Anterior cingulate cortex (tissue), 58 donors: Measurements from ENCODE around the gene LACRT.
A peak's percentile ranks its signal among the peaks of the same experiment; 100 is the strongest.

Experiments used
- DNase-seq, 58 donors: peaks; one replicate each; lab custom pipeline; 2025; lab: John Stamatoyannopoulos, UW

Gene LACRT

DNA sequence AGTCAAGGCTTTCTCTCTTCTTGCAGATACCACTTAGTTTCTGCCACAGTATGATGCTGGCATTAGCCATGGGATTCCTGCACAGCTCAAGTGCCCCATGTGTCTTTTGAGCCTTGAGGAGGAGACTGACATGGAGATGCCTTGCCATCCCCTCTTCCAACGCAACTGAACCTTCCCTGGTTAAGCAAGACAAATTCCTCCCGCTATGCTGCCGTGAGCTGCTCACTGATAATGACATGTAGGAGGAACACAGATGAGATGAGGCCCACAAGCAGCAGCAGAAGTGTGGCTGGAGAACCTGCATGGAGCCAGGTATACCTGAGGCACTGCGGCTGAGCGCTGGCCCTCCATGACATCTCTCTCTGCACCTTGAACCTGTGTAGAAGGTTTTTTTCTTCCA is 30.8 kb downstream of the LACRT start:
- no peak for DNase-seq

DNA sequence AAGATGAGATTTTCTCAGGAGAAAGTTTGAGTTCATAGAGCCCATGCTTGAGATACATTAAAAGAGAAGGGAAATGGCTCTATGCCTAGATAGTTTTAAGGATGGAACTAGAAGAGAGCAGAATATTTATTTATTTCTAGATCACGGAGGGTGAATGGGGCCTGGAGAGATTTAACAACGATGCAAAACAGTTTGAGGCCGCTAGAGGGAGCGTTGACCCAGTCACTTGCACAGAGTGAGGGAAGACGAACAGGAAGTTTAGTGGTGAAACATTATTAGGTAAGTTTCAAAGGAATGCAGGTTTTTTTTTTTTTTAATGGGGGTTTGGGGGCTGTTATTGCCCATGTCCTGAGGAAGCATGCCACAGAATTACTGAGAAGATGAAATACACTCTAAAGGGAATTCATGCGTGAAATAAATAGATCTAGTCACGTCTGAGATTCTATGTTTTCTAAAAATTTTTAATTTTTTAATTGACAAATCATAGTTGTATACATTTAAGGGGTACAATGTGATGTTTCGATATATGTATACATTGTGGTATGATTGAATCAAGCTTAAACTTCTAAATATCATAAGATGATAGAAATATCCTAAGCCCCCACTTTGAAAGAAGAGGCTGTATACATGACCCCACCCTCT is 31.4 kb downstream of the LACRT start:
- DNase-seq, result peak in 27 of 58 donors; percentile 6 to 65 (median 23)

DNA sequence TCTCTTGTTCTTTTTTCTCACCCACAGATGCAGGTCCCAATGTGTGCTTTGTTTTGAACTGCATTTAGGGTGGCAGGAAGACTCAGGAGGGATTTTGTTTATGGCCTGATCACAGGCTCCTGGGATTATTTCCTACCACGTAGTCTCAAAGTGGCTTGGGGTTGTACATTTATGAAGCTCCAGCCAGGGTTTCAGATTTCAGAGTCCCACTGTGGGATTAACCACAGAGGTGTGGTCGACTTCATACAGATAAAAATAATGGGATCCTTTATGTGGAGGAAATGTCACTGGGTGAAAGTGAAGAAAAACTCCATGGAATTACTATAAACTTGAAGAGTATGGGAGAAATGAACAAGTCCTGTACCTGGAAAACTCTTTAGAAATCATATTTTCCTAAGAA is 32.0 kb downstream of the LACRT start:
- no peak for DNase-seq

DNA sequence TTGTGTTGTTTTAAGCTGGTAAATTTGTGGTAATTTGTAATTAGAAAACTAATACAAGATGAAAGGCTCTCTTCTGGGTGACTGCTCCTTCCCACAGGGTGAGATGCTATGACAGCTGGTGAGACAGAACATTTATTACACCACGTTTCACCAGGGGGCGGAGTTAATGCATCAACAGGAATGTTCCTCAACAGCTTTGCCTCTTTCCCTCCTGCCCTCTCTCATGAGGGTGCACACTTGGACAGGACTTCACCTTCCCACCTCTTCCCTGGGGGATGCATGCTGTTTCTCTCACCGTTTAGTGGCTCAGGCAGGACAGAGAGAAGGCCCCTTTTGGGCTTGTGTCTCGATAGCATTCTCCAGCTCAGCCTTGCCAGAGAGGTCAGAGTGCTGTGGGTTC is 32.9 kb downstream of the LACRT start:
- DNase-seq, result no peak

DNA sequence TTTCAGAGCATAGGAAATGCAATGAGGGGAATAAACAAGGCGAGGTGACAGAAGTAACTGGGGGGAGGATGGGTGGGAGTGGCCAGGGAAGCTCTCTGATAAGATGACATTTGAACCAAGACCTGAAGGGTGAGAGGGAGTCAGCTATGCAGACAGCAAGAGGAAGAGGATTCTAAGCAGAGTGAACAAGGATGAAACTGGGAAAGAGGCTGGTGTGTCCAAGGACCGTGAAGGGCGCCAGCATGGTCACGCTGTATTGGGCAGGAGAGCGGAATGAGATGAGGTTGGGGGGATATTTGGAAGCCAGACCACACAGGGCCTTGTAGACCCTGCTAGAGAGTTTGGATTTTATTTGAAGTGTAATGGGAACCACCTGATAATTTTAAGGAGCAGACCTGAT is 35.7 kb downstream of the LACRT start:
- DNase-seq, result no peak

DNA sequence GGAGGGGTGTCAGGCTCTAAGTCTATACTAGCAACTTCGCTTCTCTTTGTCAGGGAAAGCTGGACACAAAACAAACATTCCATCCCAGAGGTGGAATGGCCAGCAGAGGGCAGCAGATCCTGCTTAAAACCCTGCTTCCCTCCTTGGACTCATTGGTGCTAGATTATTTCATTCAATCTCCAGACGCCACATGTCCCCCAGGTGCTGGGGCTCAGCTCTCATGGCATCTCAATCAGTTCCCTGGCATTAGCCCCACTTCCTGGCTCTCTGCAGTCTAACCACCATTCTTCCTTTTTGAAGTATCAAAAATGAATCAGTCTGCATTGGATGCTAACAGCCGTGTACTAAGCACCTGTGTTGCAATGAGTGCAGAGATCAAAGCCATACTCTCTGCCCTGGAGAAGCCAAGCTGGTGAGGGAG is 38.2 kb downstream of the LACRT start:
- peak in 35 of 58 donors; percentile 11 to 77 (median 33) for DNase-seq

DNA sequence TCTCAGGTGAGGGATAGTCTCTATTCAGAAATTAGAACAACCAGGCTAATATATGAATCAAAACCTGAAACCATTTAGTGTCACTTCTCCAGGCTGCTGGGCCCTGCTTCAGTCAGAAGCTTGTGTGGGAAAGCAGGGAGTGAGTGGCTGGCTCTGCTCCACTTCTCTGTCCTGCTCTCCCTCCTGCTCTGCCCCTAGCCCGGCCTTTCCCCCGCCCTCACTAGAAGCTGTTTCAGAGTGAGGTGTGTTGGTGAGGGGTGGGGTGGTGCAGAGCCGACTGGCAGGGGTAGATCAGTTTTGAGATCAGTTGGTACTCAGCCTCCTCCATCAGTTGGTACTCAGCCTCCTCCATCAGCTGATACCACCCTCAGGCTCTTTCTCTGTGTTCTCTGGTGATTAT is 39.2 kb downstream of the LACRT start:
- no peak for DNase-seq

DNA sequence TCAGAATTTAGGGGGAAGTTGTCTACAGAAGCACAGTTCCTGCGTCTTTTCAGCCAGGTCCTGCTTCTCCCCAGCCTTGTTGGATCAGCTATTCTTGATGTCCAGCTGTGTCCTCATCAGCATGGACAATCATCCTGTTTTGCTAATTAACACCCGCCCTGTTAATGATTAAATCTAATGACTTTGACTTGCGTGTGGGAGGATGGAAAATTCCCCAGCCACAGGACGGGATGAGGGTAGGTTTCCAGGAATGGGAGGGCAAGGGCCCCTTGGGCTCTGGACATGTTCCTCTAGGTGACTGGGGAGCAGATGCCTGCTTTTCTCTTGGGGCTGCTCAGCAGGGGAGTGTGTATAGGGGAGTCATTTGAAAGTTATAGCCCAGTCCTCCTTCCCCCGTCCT is 41.0 kb downstream of the LACRT start:
- DNase-seq, result no peak

DNA sequence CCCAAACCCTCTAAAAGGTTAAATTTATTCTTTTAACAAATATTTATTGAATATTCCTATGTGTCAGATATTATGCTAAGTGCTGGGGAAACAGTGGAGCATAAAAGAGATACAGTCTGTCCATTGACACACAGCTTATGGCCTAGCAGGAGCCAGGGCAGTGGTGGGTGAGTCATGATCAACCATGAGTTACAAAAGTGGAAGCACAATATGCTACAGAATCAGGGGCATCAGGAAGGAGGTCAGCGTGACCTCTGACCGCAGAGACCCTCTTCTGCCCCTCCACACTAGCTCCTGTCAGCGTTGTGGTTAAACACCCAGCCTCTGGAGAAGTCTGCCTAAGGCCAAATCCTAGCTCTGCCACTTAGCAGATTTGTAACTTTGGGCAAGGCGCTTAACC is 41.6 kb downstream of the LACRT start:
- no peak for DNase-seq

DNA sequence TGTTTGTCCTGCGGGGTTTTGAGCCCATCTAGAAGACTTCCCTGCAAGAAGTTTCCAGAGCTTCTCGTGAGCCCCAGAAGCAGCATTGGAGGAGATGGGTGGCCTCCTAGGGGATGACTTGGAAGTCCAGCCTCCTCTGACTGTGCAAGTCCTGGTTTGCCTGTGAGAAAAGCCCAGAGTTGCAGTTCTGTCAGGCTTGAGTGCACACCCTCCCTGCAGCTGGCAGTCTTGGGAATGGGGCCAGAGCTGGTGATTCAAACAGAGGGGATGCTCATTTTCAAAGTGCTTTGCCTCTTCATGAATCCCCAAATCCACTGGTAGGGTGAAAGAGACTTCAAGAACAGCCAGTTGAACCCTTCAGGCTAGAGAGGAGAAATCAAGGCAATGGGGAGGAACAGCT is 42.4 kb downstream of the LACRT start:
- peak in 4 of 58 donors; percentile 5 to 10 (median 8) for DNase-seq

DNA sequence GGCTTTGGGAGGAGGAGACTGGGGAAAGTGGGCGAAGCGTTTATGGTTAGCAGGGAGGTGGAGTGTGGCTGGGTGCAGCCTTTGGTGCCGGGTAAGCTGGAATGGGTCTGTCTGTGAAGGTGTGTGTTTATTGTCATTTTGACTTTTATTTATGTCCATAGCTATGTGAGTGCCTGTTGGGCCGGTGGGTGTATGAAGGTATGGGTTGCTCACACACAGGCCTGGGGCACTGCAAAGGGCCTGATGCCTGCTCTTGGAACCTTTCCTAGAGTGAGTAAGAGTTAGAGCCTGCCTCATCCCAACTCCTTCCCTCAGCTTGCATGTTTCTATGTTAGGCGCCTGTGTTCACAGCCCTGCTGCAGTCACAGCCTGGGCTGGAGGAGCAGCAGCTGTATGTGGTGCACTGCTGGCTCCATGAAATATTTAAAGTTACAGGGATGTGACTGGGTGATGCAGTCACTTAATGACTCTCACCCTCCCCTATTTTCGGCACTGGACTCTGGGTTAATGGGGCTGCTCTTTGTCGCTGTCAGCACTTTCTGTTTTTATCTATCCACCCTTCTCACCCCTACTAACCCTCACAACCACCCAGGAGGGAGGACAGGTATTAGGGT is 43.6 kb downstream of the LACRT start:
- DNase-seq, result peak in 5 of 58 donors; percentile 9 to 73 (median 27)

DNA sequence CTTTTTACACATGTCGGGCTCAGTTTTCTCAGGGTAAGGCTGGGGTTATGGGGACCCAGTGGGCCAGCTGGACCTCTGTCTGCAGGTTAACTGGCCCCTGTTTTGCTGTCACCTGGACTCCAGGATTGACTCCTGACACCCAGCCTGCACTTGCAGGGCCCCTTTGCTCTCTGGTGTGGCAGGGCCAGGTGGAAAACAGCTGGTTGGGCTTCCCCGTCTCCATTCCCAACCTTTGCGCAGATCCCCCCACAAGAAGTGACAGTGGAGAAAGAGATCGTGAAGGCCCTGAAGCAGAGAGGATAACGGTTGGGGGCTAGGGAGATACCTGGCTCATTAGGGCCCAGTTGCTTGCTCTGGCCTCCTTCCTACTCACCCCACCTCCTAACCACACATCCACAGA is 44.7 kb downstream of the LACRT start:
- DNase-seq, result no peak

DNA sequence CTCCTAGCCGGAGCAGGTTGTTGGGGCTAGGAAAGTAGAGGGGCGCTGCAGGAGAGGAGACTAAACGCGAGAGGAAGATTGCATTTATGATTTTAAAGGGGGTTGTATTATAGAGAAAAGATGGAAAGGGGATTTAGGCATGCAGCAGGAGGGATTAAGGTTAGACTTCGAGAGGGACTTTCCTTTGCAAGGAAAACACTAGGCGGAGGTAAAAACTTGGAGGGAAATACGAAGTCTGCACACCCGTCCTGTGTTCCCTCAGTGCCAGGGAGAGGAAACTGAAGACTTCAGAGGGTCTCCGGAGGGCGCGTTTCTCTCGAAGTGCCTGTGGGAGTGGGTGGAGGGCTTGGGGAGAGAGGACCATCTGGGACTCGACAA is 45.8 kb downstream of the LACRT start:
- no peak for DNase-seq

DNA sequence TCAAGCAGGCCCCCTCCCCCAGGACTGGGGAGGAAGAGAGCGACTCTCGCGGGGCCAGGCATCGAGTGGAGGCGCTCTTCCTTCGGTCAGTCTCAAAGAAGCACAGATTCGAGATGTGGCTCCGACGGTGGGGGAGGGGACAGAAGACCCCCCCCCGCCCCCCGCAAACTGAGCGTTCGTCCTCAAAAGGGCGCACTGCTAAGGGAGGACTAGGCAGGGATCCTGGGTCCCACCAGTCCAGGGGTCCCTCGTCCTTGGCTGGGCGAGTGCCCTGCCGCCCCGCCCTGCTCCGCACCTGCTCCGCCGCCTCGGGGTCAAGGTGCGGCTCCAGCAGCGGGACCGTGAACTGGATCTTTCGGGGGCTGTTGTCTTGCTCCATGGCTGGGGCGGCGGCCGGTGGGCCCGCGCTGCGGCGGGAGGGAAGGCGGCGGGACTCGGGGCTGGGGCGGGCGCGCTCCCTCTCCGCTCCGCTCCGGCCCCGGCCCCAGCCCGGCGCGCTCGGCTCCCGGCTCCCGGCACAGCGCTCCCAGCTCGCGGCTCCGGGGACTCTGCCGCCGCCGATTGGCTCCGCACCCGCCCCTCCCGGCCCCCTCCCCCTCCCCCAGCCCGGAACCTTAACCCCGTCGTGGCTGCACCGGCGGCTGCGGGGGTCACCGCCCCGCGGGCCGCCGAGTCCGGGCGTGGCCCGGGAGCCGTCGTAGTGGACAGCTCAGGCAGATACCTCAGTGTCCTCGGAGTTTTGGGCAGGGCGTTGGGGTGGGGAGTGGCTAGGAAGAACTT is 46.4 kb downstream of the LACRT start, which contains the start of gene PPP1R1A:
Gene PPP1R1A (minus strand): TSS at position 550 of the 780 bp plus-strand sequence. CDS start 171 bp downstream, at position 379.
- peak in 17 of 58 donors; percentile 4 to 55 (median 19) for DNase-seq

DNA sequence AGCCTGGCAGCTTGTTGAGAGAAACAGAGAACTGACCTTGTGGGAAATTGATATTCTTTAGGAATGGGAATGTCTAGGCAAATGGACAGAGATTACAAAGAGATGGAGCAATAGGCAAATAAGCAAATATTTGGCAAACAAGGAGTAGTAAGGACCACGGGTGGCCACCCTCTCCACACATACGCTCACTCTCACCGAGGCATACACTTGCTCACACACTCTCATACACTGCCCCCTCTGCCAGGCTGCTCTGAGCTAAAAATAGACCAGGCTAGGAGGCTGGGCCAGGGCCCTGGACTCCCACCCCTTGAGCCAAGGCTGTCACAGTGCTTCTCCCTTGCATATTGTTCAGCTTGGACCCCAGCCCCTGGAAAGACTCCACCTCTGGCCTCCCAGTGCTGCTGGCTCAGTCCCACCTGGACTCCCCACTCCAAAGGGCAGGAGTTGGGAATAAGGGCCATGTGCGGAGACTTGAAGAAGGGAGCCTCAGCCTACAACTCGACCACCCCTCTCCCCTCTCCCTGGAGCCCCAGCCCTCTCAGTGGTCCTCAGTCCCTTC is 47.3 kb downstream of the LACRT start:
- peak in 40 of 58 donors; percentile 8 to 77 (median 39) for DNase-seq

DNA sequence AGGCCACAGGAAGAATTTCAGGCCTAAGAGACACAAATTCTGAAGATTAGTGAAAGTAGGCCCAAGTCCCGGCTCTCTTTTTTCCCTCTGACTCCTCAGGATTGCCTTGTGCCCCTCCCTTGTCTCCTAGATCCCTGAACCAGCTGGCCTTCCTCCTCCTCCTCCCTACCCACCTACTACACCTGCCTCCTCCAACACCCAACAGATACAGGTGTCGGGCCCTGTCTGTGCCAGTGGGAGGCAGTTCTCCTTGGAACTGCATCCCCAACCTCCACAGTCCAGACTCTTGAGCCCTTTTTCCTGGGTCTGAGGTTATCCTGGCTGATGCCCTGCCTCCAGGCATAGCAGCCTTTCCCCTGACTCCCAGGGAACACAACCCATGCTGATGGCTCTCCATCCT is 48.1 kb downstream of the LACRT start:
- no peak for DNase-seq

DNA sequence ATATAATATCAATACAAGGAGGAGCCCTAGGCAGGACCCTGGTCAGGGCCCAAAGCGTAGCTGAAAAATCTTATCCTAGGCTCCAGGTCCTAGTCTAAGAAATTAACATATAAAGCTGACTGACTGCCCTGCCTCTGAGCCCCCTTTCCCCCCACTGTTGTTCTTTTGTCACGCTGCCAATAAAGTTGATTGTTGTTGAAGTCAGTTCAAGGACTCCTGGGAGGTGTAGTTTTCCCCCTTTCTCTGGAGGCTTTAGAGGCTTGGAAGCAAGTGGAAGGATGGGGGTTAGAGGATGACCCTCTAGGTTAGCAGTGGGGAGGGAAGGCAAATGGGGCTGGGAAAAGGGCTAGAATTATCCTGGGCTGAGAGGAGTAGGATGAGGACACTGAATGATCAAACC is 49.5 kb downstream of the LACRT start:
- DNase-seq, result no peak

DNA sequence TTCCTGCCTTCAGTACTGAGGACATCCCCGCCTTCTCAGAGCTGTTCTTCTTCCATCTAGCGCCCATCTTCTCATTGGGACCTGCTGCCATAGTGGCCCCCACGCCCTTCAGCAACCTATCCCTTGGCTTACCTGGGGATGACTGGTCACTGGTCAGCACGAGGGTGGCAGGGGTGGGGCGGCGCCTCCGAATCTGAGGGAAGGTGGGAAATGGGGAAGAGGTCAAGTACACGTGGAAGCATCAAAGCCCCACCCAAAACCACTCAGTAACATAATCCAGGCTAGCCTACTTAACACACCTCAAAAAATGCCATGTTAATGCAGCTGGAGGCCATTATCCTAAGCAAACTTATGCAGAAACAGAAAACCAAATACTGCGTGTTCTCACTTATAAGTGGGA is 50.6 kb downstream of the LACRT start:
- no peak for DNase-seq

DNA sequence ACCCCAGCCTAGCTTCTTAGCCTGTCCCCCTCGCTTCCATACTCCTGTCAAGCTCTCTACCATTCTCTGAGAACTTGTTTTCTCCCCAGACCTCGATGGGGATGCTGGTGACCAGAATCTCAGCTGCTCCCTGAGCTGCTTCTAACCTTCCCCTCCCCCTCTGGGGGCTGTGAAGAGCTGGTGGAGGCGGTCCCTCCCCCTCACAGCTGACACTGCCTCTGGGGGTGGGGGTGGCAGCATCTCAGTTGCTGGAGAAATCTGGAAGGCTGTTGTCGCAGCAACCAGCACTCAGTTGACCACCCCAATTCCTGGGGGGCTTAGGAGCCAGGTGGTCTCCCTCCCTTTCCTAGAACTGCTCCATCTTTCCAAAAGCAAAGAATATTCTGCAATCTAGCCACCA is 51.0 kb downstream of the LACRT start:
- no peak for DNase-seq

DNA sequence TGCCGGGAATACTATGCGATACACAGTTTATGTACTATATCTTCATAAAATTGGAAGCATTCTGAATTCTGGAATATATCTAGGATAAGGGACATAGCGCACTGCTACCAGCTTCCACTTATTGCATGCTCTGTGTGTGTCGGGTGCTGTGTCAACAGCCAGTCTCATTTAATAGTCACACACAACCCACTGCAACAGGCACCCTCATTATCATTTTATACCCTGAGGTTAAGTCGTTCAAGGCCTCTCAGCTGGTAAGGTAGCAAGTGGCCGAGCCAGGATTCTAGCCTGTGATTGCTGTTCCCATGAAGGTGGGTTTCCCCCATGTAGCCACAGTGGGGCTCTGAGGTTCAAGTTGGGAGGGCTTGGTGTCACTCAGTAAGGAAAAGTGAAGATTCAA is 53.3 kb downstream of the LACRT start:
- DNase-seq, result no peak
